Measurements from ENCODE around the gene MTOR. TPM values are rescaled to one million over a fixed set of nuclear protein-coding genes. Genes with fewer than 3 reads are reported as not detected.
"Not testable (repeated sequence)": the region's sequence is repeated elsewhere in the genome, so short reads cannot be mapped to it uniquely, and the experiment has no call there.

MTOR gene
- total RNA-seq, 1 experiment from 2014 or later = 30.0 TPM

- DNase-seq (ENCODE audit: extremely low read depth, low read depth) = no peak
These were observed 191.5 kb downstream of the MTOR start for GRCh38 chr1:11070876-11071275.

- no peak for DNase-seq (ENCODE audit: extremely low read depth, low read depth)
These were observed 193.5 kb downstream of the MTOR start for GRCh38 chr1:11068600-11069473.

DNA sequence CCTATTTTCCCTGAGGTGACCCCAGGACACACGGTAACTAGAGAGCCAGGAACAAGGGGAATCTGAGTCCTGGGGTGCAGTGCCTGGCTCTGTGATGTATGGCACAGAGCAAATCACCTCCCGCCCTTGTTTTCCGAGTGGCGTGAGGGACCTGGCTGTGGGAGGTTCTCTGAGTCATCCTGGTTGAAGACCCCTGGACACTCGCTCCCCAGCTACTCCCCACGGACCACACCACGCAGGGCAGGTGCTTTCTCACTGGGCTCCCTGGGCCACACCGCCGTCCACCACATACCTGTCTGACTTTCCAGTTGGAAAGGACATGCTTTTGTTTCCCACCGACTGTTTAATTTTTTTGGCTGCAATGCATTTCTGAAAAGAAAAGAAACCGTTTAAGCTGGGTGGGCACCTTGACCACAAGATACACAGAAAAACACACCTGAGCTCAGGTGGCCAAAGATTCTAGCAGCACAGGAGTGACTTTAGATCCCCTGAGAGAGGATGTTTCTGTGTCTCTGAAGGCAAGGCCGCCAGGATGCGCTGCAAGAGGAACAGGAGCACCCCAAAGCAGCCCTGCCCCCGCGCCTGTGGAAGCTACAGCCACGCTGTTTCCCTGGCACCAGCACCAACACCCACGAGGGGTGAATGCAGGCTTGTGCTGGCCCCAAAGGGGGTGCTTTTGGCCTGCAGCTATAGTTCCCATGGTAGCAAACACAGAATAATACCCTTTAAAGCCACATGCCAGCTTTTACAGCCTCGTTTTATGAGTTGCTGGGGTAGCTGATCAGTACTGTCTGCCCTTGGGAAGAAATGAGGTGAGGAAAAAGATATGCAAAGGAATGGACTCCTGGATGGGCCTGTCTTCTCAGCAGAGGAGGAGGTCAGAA, 194.4 kb downstream of the MTOR start:
- no peak for DNase-seq (ENCODE audit: extremely low read depth, low read depth)

- DNase-seq (ENCODE audit: extremely low read depth, low read depth) = no peak
These were observed 196.6 kb downstream of the MTOR start for GRCh38 chr1:11065796-11066195.

DNA sequence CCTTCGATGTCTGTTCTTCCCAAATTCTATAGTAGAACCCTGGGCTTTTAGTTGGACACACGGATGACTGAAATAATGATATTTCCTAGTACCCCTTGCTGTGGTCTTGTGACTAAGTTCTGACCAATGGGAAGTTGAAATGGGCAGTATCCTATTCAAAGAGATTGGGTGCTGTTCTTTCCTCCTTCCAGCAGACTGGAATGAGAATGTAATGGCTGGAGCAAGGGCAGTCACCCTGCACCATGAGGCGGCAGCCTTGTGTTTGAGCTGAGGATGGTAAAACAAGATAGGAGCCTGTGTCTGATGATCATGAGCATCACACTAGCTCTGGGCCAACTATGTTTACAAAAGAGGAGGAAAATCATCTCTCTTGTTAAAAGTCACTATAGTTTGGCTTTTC, 197.4 kb downstream of the MTOR start:
- DNase-seq (ENCODE audit: extremely low read depth, low read depth) = no peak

- not testable (repeated sequence) for DNase-seq (ENCODE audit: extremely low read depth, low read depth)
These were observed 198.3 kb downstream of the MTOR start for GRCh38 chr1:11063937-11064537.

GRCh38 chr1:11062965-11063401, 199.4 kb downstream of the MTOR start:
- no peak for DNase-seq (ENCODE audit: extremely low read depth, low read depth)

GRCh38 chr1:11061652-11062365, 200.5 kb downstream of the MTOR start:
- DNase-seq (ENCODE audit: extremely low read depth, low read depth) = no peak

DNA sequence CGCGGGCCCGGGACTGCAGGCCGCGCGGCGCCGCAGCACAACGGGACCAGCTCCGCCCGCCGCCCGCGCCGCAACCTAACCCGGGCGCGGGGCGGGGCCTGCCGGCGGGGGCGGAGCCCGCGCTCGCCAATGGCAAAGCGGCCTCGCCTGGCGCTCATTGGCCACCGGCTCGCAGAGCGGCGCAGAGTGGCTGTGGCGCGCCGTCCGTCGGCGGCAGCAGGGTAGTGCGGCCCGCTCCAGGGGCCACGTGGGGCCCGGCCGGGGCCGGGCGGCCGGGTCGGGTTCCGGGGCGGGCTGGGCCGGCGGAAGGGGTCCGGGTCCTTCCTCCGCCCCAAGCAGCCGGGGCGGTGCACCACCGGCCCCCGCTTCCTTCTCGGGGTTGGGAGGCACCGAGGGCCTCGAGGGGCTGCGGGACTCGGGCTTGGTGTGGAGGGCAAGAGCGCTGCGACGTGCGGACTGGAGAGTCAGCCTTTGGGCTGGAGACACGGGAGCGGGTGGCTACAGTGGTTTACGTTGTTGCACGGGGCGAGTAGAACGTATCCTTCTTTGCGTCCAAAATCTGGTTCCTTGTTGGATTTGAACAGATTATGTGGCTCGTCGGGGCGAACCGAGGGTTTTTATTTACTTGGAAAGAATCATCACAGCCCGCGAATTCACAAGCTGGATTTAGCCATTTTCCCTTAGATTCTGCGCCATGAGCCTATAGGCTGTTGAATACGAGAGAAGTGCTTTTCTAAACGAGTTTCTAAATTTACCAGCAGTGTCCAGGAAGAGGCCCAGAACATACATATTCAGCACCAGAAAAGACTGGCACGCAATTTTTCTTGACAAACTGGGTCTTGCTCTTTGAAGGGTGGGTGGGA, 202.2 kb downstream of the MTOR start, which contains the start of gene SRM:
Gene SRM (minus strand): TSS at position 51 of the 863 bp plus-strand sequence. CDS start 75 bp downstream, outside the sequence.
- DNase-seq (ENCODE audit: extremely low read depth, low read depth) = peak; percentile 82

DNA sequence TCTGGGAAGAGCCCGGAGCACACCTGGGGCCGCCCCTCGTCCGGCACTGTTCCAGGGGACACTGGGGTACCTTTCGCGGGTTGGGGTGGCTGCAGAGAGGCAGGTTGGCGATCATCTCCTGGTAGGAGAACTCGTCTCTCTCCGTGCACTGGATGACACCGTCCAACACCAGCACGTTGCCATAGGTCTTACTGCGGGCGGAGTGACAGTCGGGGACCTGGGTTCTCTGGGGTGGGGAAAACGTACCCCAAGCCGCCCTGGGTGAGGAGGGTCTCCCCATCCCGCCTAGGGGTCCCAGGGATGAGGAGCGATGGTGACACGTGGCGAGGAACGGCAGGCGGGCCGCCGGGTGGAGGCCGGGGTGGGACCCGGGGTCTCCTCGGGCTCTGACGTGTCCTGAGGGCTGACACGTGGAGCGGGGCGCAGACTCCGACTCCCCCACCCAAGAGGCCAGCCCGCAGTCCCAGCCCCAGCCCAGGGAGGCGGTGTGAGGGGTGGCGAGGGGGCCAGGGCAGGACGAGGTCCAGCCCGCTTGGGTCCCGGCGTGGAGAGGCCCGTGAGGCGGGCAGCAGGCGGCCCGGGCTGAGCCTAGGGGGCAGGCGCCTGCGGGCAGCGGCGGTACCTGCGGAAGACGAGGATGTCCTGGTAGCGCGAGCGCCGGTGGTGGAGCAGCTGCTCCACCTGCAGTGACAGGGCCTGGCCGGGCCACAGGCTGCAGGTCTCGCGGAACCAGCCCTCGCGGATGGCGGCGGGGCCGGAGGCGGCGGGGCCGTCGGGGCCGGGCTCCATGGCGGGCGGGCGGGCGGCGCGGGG, 203.0 kb downstream of the MTOR start:
- no peak for DNase-seq (ENCODE audit: extremely low read depth, low read depth)

- DNase-seq (ENCODE audit: extremely low read depth, low read depth) = no peak
These were observed 203.7 kb downstream of the MTOR start for GRCh38 chr1:11058595-11059154.

- no peak for DNase-seq (ENCODE audit: extremely low read depth, low read depth)
These were observed 204.3 kb downstream of the MTOR start for GRCh38 chr1:11058026-11058425.

- no peak for DNase-seq (ENCODE audit: extremely low read depth, low read depth)
These were observed 204.9 kb downstream of the MTOR start for GRCh38 chr1:11057477-11057876.

Small RNAs within 50 kb of the gene (small RNA-seq; reads per million reads assigned to genes)
- gene RNU6-291P (0 reads per million in 2 experiments), gene RNU6-537P (0 to 0.06 reads per million in 2 experiments), gene RPL39P6 (0 reads per million in 2 experiments)

Other genes starting within 250 kb of the MTOR start
- gene TARDBP, start 249.9 kb downstream of the MTOR start, total RNA-seq (2014; rRNA removed; shearing (Covaris generic)) = 35.2 and 52.5 TPM in 2 replicates
- gene MASP2, start 215.3 kb downstream of the MTOR start, total RNA-seq (2014; rRNA removed; shearing (Covaris generic)) = not detected in 2 replicates
- gene SRM, start 202.5 kb downstream of the MTOR start, total RNA-seq (2014; rRNA removed; shearing (Covaris generic)) = 40.3 and 49.8 TPM in 2 replicates
- 54.4 and 57.3 TPM in 2 replicates for gene EXOSC10, start 162.7 kb downstream of the MTOR start, total RNA-seq (2014; rRNA removed; shearing (Covaris generic))
- not detected in 2 replicates for gene ANGPTL7, start 73.2 kb downstream of the MTOR start, total RNA-seq (2014; rRNA removed; shearing (Covaris generic))
- 13.6 TPM in 2 replicates for gene UBIAD1, start 10.6 kb upstream of the MTOR start, total RNA-seq (2014; rRNA removed; shearing (Covaris generic))
- 0.03 and 0.07 TPM in 2 replicates for gene DISP3, start 216.6 kb upstream of the MTOR start, total RNA-seq (2014; rRNA removed; shearing (Covaris generic))

All from NCI-H460 (cell line).